ENCODE measurements around the gene STX11. TPM values are rescaled to one million over a fixed set of nuclear protein-coding genes. Genes with fewer than 3 reads are reported as not detected.

The STX11 gene
- total and polyA plus RNA-seq, 10 of the 15 experiments (the other 5 are each of a cell fraction or from before 2014, with no cell fraction given): 0.66 to 38.1 (median 19.8) TPM

DNA sequence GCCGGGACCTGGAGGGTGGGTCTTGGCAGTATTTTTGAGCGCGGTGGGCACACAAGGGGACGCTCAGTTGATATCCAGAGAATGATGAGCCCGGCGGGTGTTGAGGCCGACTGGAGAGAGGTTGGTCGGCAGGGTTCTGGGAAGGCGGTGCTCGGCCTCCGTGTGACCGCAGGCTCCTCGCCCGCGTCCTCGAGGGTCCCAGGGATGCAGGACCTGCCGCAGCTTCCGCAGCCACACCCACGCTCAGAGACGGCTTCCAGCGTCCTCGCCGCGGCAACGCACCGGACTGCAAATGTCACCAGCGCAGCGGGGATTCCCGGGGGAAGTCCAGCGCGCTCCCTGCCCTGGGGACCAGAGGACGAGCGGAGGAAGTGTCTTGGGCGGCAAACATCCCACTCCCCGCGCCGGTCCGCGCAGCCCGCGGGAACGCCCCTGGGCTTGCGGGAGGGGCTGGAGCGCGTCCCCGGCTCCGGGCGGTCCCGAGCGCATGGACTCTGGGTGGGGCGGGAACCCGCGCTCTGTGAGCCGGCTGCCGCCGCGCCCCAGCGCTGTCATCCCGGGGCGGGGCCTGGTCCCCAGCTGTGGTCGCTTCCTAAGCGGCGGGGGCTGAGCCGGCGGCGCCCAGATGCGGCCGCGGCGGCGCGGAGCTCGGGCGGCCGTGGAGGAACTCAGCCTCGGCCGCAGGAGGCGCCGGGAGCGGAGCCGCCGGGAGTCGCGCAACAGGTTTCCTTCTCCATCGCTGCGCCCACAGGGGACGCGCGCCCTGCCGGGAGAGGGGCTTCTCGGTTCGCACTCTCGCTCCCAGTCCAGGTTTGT is at the start of gene STX11 (continued):
- TF ChIP-seq POLR2AphosphoS5 (IDR thresholded peaks at IDR 0.05; ENCODE audit: low read length) (peak; percentile 61; the same call in 1 of the 2 replicates), STAT3 (IDR thresholded peaks at IDR 0.05; ENCODE audit: low read depth, low read length) (no peak), NFYB (IDR thresholded peaks at IDR 0.05; ENCODE audit: insufficient read depth, low read depth, low read length) (no peak), HDAC6 (IDR thresholded peaks at IDR 0.05; ENCODE audit: unreplicated experiment) (no peak), BCL3 (IDR thresholded peaks at IDR 0.05; ENCODE audit: borderline replicate concordance, insufficient read depth, low read depth, low read length, poor library complexity, severe bottlenecking) (peak; percentile 36), EED (IDR thresholded peaks at IDR 0.05; ENCODE audit: low read depth) (peak; percentile 88), RELA (IDR thresholded peaks at IDR 0.05; ENCODE audit: borderline replicate concordance, partially characterized antibody) (peak; percentile 99), NKRF (conservative IDR thresholded peaks at IDR 0.05) (peak; percentile 69; the same call in 1 of the 2 replicates), JUND (IDR thresholded peaks at IDR 0.05; ENCODE audit: low read depth, low read length) (no peak), NBN (IDR thresholded peaks at IDR 0.05) (peak; percentile 51; the same call in 1 of the 2 replicates), SUZ12 (IDR thresholded peaks at IDR 0.05; ENCODE audit: unreplicated experiment) (no peak), NR2F1 (conservative IDR thresholded peaks at IDR 0.05) (peak; percentile 63), IRF4 (IDR thresholded peaks at IDR 0.05; ENCODE audit: low read depth, low read length) (no peak), BACH1 (IDR thresholded peaks at IDR 0.05; ENCODE audit: borderline replicate concordance) (peak; percentile 82), MTA3 (IDR thresholded peaks at IDR 0.05; ENCODE audit: borderline replicate concordance, low read length) (no peak), PAX5 (IDR thresholded peaks at IDR 0.05; ENCODE audit: borderline replicate concordance, low read depth, low read length) (peak; percentile 51; the same call in 1 of the 2 replicates), CHD4 (IDR thresholded peaks at IDR 0.05) (peak; percentile 67; the same call in 1 of the 2 replicates), GABPA (IDR thresholded peaks at IDR 0.05; ENCODE audit: low read depth) (no peak)
- TF ChIP-seq, protein P1, sequence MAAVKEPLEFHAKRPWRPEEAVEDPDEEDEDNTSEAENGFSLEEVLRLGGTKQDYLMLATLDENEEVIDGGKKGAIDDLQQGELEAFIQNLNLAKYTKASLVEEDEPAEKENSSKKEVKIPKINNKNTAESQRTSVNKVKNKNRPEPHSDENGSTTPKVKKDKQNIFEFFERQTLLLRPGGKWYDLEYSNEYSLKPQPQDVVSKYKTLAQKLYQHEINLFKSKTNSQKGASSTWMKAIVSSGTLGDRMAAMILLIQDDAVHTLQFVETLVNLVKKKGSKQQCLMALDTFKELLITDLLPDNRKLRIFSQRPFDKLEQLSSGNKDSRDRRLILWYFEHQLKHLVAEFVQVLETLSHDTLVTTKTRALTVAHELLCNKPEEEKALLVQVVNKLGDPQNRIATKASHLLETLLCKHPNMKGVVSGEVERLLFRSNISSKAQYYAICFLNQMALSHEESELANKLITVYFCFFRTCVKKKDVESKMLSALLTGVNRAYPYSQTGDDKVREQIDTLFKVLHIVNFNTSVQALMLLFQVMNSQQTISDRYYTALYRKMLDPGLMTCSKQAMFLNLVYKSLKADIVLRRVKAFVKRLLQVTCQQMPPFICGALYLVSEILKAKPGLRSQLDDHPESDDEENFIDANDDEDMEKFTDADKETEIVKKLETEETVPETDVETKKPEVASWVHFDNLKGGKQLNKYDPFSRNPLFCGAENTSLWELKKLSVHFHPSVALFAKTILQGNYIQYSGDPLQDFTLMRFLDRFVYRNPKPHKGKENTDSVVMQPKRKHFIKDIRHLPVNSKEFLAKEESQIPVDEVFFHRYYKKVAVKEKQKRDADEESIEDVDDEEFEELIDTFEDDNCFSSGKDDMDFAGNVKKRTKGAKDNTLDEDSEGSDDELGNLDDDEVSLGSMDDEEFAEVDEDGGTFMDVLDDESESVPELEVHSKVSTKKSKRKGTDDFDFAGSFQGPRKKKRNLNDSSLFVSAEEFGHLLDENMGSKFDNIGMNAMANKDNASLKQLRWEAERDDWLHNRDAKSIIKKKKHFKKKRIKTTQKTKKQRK (IDR thresholded peaks at IDR 0.05; ENCODE audit: low read depth, low read length): no peak
- TF ChIP-seq, protein P2, sequence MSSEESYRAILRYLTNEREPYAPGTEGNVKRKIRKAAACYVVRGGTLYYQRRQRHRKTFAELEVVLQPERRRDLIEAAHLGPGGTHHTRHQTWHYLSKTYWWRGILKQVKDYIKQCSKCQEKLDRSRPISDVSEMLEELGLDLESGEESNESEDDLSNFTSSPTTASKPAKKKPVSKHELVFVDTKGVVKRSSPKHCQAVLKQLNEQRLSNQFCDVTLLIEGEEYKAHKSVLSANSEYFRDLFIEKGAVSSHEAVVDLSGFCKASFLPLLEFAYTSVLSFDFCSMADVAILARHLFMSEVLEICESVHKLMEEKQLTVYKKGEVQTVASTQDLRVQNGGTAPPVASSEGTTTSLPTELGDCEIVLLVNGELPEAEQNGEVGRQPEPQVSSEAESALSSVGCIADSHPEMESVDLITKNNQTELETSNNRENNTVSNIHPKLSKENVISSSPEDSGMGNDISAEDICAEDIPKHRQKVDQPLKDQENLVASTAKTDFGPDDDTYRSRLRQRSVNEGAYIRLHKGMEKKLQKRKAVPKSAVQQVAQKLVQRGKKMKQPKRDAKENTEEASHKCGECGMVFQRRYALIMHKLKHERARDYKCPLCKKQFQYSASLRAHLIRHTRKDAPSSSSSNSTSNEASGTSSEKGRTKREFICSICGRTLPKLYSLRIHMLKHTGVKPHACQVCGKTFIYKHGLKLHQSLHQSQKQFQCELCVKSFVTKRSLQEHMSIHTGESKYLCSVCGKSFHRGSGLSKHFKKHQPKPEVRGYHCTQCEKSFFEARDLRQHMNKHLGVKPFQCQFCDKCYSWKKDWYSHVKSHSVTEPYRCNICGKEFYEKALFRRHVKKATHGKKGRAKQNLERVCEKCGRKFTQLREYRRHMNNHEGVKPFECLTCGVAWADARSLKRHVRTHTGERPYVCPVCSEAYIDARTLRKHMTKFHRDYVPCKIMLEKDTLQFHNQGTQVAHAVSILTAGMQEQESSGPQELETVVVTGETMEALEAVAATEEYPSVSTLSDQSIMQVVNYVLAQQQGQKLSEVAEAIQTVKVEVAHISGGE (CRISPR knock-in tag; IDR thresholded peaks at IDR 0.05): no peak

Measured in GM12878 (cell line).